H1 (cell line): ENCODE results near the gene MYO5B. TPM values are rescaled to one million over a fixed set of nuclear protein-coding genes. Genes with fewer than 3 reads are reported as not detected.
A peak's percentile ranks its signal among the peaks of the same experiment; 100 is the strongest.

Experiments
- CTCF ChIA-PET: fragments of 300-600 bp; sonication (Branson Sonifier 250); formaldehyde crosslinking; loops from one replicate; lab custom pipeline; 2021; ENCODE audit not compliant: partially characterized antibody; lab: Charles Lee
- POLR2A ChIA-PET: fragments of 300-600 bp; sonication (Branson Sonifier 250); formaldehyde crosslinking; loops from one replicate; lab custom pipeline; 2021; ENCODE audit warnings: inconsistent platforms; ENCODE audit not compliant: partially characterized antibody; lab: Charles Lee
- DNase-seq, 2 experiments: peaks; one replicate each; pipeline versions ENCODE4 v3.0.0 to v3.0.0-alpha.2; 2010 to 2022; ENCODE audit warnings: low spot score in 2 of 2, low read depth in 1 of 2, mixed read lengths in 1 of 2
- FAIRE-seq: peaks from 2 replicates; lab custom pipeline; 2011; peaks lifted over from hg19 to GRCh38; lab: Jason Lieb, UNC
- H2AFZ ChIP-seq: 2 replicates; pipeline ENCODE4 v1.8.1; 2012; ENCODE audit warnings: low read length, inconsistent platforms
- H2AK5ac ChIP-seq: 2 replicates; pipeline ENCODE4 v1.6.1; 2013; ENCODE audit warnings: low read depth, low read length
- H2BK120ac ChIP-seq: replicated peaks from 2 replicates; pipeline ENCODE3; 2013; ENCODE audit warnings: low read depth, low read length, inconsistent platforms
- H2BK12ac ChIP-seq: 2 replicates; pipeline ENCODE4 v1.6.1; 2013; ENCODE audit warnings: low read depth, low read length
- H2BK15ac ChIP-seq: 2 replicates; pipeline ENCODE4 v1.6.1; 2013; ENCODE audit warnings: low read length
- H2BK20ac ChIP-seq: 2 replicates; pipeline ENCODE4 v1.6.1; 2013; ENCODE audit warnings: low read length
- H2BK5ac ChIP-seq: 2 replicates; pipeline ENCODE4 v1.6.1; 2013; ENCODE audit warnings: low read depth, low read length
- H3K14ac ChIP-seq: 2 replicates; pipeline ENCODE4 v1.6.1; 2013; ENCODE audit warnings: inconsistent platforms; ENCODE audit not compliant: insufficient read length
- H3K18ac ChIP-seq: 2 replicates; pipeline ENCODE4 v1.6.1; 2013; ENCODE audit warnings: low read length; ENCODE audit errors: extremely low read depth
- H3K23ac ChIP-seq: 2 replicates; pipeline ENCODE4 v1.6.1; 2013; ENCODE audit warnings: inconsistent platforms; ENCODE audit not compliant: insufficient read length
- H3K23me2 ChIP-seq: 2 replicates; pipeline ENCODE4 v1.6.1; 2013; ENCODE audit warnings: low read depth, low read length
- H3K27ac ChIP-seq: 2 replicates; pipeline ENCODE4 v1.6.1; 2011; ENCODE audit warnings: low read depth, low read length, inconsistent platforms
- H3K27me3 ChIP-seq, 4 experiments: replicated peaks in 1 of 4; 1 replicate in 1 of 4; 2 replicates in 3 of 4; pipeline versions ENCODE4 v1.6.1 to v1.8.1; 2011 to 2013; ENCODE audit warnings: low read length in 3 of 4, mild to moderate bottlenecking in 3 of 4, inconsistent platforms in 2 of 4, mixed read lengths in 2 of 4, moderate library complexity in 1 of 4; ENCODE audit not compliant: control insufficient read depth in 3 of 4, insufficient read depth in 3 of 4; ENCODE audit errors: extremely low read depth in 1 of 4
- H3K36me3 ChIP-seq, 4 experiments: 2 replicates each; pipeline versions ENCODE4 v1.6.1 to v1.8.1; 2011 to 2013; ENCODE audit warnings: mild to moderate bottlenecking in 4 of 4, low read length in 3 of 4, moderate library complexity in 2 of 4, control low read depth in 1 of 4, inconsistent platforms in 1 of 4; ENCODE audit not compliant: insufficient read depth in 4 of 4, control insufficient read depth in 2 of 4
- H3K4ac ChIP-seq: replicated peaks from 2 replicates; pipeline ENCODE3; 2013; ENCODE audit warnings: low read length, low read depth, mixed read lengths, inconsistent platforms; ENCODE audit not compliant: insufficient read length
- H3K4me1 ChIP-seq, 4 experiments: replicated peaks in 1 of 4; 1 replicate in 1 of 4; 2 replicates in 3 of 4; pipeline versions ENCODE4 v1.6.1 to v1.8.1; 2011 to 2013; ENCODE audit warnings: low read length in 3 of 4, inconsistent platforms in 2 of 4, mixed read lengths in 1 of 4; ENCODE audit not compliant: insufficient read depth in 4 of 4, control insufficient read depth in 3 of 4
- H3K4me2 ChIP-seq, 2 experiments: 2 replicates each; pipeline versions ENCODE4 v1.6.1 to v1.8.1; 2011 to 2013; ENCODE audit warnings: low read depth in 2 of 2, low read length in 2 of 2, control low read depth in 1 of 2, inconsistent platforms in 1 of 2, mild to moderate bottlenecking in 1 of 2; ENCODE audit not compliant: insufficient read depth in 1 of 2
- H3K4me3 ChIP-seq, 4 experiments: fragments of 200-600, 300-600 bp in 1 of 4; sonication (generic), shearing (Covaris generic), sonication (Bioruptor Twin) in 1 of 4; 2 replicates each; pipeline versions ENCODE4 v1.5.1 to v1.8.1; 2011 to 2016; ENCODE audit warnings: low read length in 4 of 4, low read depth in 3 of 4, control low read depth in 2 of 4, inconsistent platforms in 2 of 4, mild to moderate bottlenecking in 2 of 4, mixed read lengths in 1 of 4, moderate library complexity in 1 of 4; ENCODE audit not compliant: insufficient read depth in 2 of 4; ENCODE audit errors: extremely low read depth in 1 of 4
- H3K56ac ChIP-seq: replicated peaks from 2 replicates; pipeline ENCODE3; 2013; ENCODE audit warnings: low read depth, mild to moderate bottlenecking, mixed read lengths, low read length, inconsistent platforms; ENCODE audit not compliant: insufficient read length
- H3K79me1 ChIP-seq: 2 replicates; pipeline ENCODE4 v1.6.1; 2013; ENCODE audit warnings: low read depth, low read length, control low read depth
- H3K79me2 ChIP-seq, 2 experiments: 2 replicates each; pipeline versions ENCODE4 v1.6.1 to v1.8.1; 2012 to 2013; ENCODE audit warnings: low read length in 2 of 2, mild to moderate bottlenecking in 2 of 2, inconsistent platforms in 1 of 2; ENCODE audit not compliant: insufficient read depth in 2 of 2, control insufficient read depth in 1 of 2
- H3K9ac ChIP-seq, 4 experiments: replicated peaks in 1 of 4; 1 replicate in 1 of 4; 2 replicates in 3 of 4; pipeline versions ENCODE4 v1.6.1 to v1.8.1; 2011 to 2013; ENCODE audit warnings: low read depth in 3 of 4, low read length in 3 of 4, control low read depth in 2 of 4, mild to moderate bottlenecking in 2 of 4, moderate library complexity in 2 of 4, inconsistent platforms in 1 of 4; ENCODE audit errors: extremely low read depth in 1 of 4
- H3K9me3 ChIP-seq, 2 experiments: 2 replicates each; pipeline versions ENCODE4 v1.6.1 to v1.8.1; 2012 to 2013; ENCODE audit warnings: mild to moderate bottlenecking in 2 of 2, moderate library complexity in 2 of 2, control low read depth in 1 of 2, inconsistent platforms in 1 of 2, low read depth in 1 of 2, low read length in 1 of 2, mixed read lengths in 1 of 2; ENCODE audit not compliant: insufficient read depth in 2 of 2
- H4K20me1 ChIP-seq, 2 experiments: replicated peaks in 1 of 2; 2 replicates each; pipeline versions ENCODE3 to v1.8.1; 2011 to 2013; ENCODE audit warnings: inconsistent platforms in 2 of 2, low read length in 2 of 2, mild to moderate bottlenecking in 1 of 2; ENCODE audit not compliant: insufficient read depth in 2 of 2, control insufficient read depth in 1 of 2
- H4K5ac ChIP-seq: 2 replicates; pipeline ENCODE4 v1.6.1; 2013; ENCODE audit warnings: low read length, low read depth, mixed read lengths, inconsistent platforms; ENCODE audit not compliant: insufficient read length
- H4K8ac ChIP-seq: 2 replicates; pipeline ENCODE4 v1.8.0; 2013; ENCODE audit warnings: mild to moderate bottlenecking, moderate library complexity, low read length, inconsistent platforms; ENCODE audit not compliant: insufficient read depth; ENCODE audit errors: extremely low read depth
- H4K91ac ChIP-seq: replicated peaks from 2 replicates; pipeline ENCODE3; 2013; ENCODE audit warnings: low read length, mixed read lengths, inconsistent platforms; ENCODE audit not compliant: insufficient read length
- CBX8 ChIP-seq: fragments of 300-800, 300-1000 bp; sonication (generic); IDR thresholded peaks from 2 replicates; pipeline ENCODE4 v1.7.1; 2016; ENCODE audit warnings: low read depth, low read length, borderline replicate concordance
- EP300 ChIP-seq, 2 experiments: IDR thresholded peaks; 1 replicate in 1 of 2; 2 replicates in 1 of 2; pipeline ENCODE4 v1.6.1; 2011 to 2012; ENCODE audit warnings: low read depth in 2 of 2, low read length in 2 of 2, mild to moderate bottlenecking in 2 of 2, borderline replicate concordance in 1 of 2, inconsistent platforms in 1 of 2, moderate library complexity in 1 of 2
- JUND ChIP-seq: IDR thresholded peaks from 2 replicates; pipeline ENCODE4 v1.6.1; 2011; ENCODE audit warnings: mild to moderate bottlenecking, improper control_type of control experiment, low read length
- KDM5A ChIP-seq: fragments of 200-600 bp; IDR thresholded peaks from 2 replicates; pipeline ENCODE4 v1.7.1; 2012; ENCODE audit warnings: mild to moderate bottlenecking, low read length, inconsistent platforms, mixed read lengths
- MAX ChIP-seq: IDR thresholded peaks from 2 replicates; pipeline ENCODE4 v1.6.1; 2012; ENCODE audit warnings: inconsistent platforms
- RAD21 ChIP-seq, 2 experiments: IDR thresholded peaks in 1 of 2; conservative IDR thresholded peaks in 1 of 2; 2 replicates each; pipeline ENCODE4 v1.6.1; 2011; ENCODE audit warnings: low read depth in 2 of 2, low read length in 2 of 2, improper control_type of control experiment in 1 of 2, inconsistent platforms in 1 of 2, mild to moderate bottlenecking in 1 of 2, moderate library complexity in 1 of 2
- SIN3A ChIP-seq, 2 experiments: IDR thresholded peaks in 1 of 2; conservative IDR thresholded peaks in 1 of 2; 2 replicates each; pipeline ENCODE4 v1.6.1; 2011 to 2012; ENCODE audit warnings: low read length in 2 of 2, improper control_type of control experiment in 1 of 2, low read depth in 1 of 2, mild to moderate bottlenecking in 1 of 2
- YY1 ChIP-seq: IDR thresholded peaks from 2 replicates; pipeline ENCODE4 v1.6.1; 2011; ENCODE audit warnings: low read depth, mild to moderate bottlenecking, low read length
- WGBS, 2 experiments: shearing (Covaris generic) in 1 of 2; methylation state at CpG; one replicate each; pipeline versions ENCODE4 v1.1.6 to v1.1.7; 2013 to 2015; ENCODE audit warnings: low lambda C conversion rate in 2 of 2, mixed read lengths in 2 of 2, inconsistent platforms in 1 of 2, low coverage in 1 of 2, missing lambda C conversion rate in 1 of 2; ENCODE audit not compliant: insufficient replicate concordance in 2 of 2, insufficient coverage in 1 of 2, insufficient read length in 1 of 2; ENCODE audit errors: extremely low coverage in 1 of 2, missing lambda C conversion rate in 1 of 2; 5-methylcytosine and 5-hydroxymethylcytosine counted together
- polyA plus RNA-seq, 7 experiments: library from polyadenylated mRNA; depleted of rRNA in 3 of 7; stranded (reverse) in 5 of 7; unstranded in 2 of 7; fragments of >200 nt in 5 of 7; fragments of 200-250 nt in 2 of 7; gene quantifications; 1 replicate in 5 of 7; 2 replicates in 1 of 7; 4 replicates in 1 of 7; pipeline versions ENCODE4 v1.2.1 to v1.2.3, GENCODE V29; 2011 to 2013; ENCODE audit warnings: missing spikeins in 2 of 7, mixed read lengths in 2 of 7
- total RNA-seq: library from RNA; stranded (reverse); fragmentation: NEBNext Ultra II Directional; extraction: Animal tissue kit (Norgen Biotek cat#: 25700); gene quantifications from 2 replicates; pipeline ENCODE4 v1.2.1, GENCODE V29; 2021

The MYO5B gene
- total and polyA plus RNA-seq, 2 of the 8 experiments (the other 6 are each of a cell fraction or from before 2014, with no cell fraction given) = 6.4 to 7.7 TPM

- Histone ChIP-seq H4K20me1 (no peaks in the 10 kb centered on the region), H3K4ac (no peak overlapping the region), H3K56ac (no peak overlapping the region), H3K27ac (no peak overlapping the region), H2BK12ac (no peak overlapping the region; the same call in 1 of the 2 replicates), H3K27me3 (no peaks in the 10 kb centered on the region), H3K79me1 (no peaks in the 10 kb centered on the region), H2AFZ (peak overlapping the region; percentile 20), H4K8ac (no peak overlapping the region), H3K23ac (no peak overlapping the region), H2BK20ac (peak overlapping the region; percentile 55; the same call in 1 of the 2 replicates), H3K4me3 (no peak overlapping the region), H3K18ac (no peak overlapping the region), H2BK15ac (no peak overlapping the region), H4K91ac (no peak overlapping the region), H4K5ac (no peak overlapping the region), H3K4me2 (no peak overlapping the region), H2BK5ac (no peak overlapping the region), H2AK5ac (no peak overlapping the region), H3K36me3 (no peaks in the 10 kb centered on the region), H3K23me2 (no peaks in the 10 kb centered on the region), H3K14ac (no peak overlapping the region), H2BK120ac (no peak overlapping the region), H3K79me2 (no peaks in the 10 kb centered on the region), H3K9ac (no peak overlapping the region; a peak in 1 of 7 replicates), H3K9me3 (no peaks in the 10 kb centered on the region), H3K4me1 (peaks cover 0 to 9% (median 4%) of the 10 kb centered on the region in 4 experiments; a peak in 6 of 7 replicates)
- ChIA-PET POLR2A (interaction anchor here (0.8 to 1.5 kb wide), 3 partner anchors 10 to 297 kb away, joined by 3 read pairs; no protein-coding TSS in a partner anchor), CTCF (interaction anchor here (0.6 to 10.0 kb wide), 56 partner anchors 10 to 620 kb away, joined by 3 to 157 read pairs (median 5); partner anchors contain the start of gene LIPG)
- 64% methylated on average over 11 of the region's 11 CpGs; no CpG with 5 or more reads in 1 of the 2 experiments for WGBS, 2 experiments
- DNase-seq = peak; percentile 34 to 90
- peak; percentile 85 for FAIRE-seq
- TF ChIP-seq EP300 (IDR thresholded peaks at IDR 0.05; ENCODE audit: borderline replicate concordance in 1 of 2, low read depth in 2 of 2, low read length in 2 of 2) = peak in 1 of 2 experiments; percentile 47; a peak in 1 of 3 replicates
- TF ChIP-seq KDM5A = no peak
- no peak for TF ChIP-seq MAX
- TF ChIP-seq RAD21 (IDR thresholded peaks at IDR 0.05 in 1 of 2, conservative IDR thresholded peaks at IDR 0.05 in 1 of 2; ENCODE audit: low read depth in 2 of 2, low read length in 2 of 2) = peak; percentile 97 to 99
- TF ChIP-seq JUND = 0 out of 2 replicates have a peak, but pooled peaks have one; percentile 19
- TF ChIP-seq SIN3A (conservative IDR thresholded peaks at IDR 0.05 in 1 of 2, IDR thresholded peaks at IDR 0.05 in 1 of 2; ENCODE audit: low read depth in 1 of 2, low read length in 2 of 2) = no peak
- TF ChIP-seq CBX8 = no peak
- TF ChIP-seq YY1 = peak; percentile 53; the same call in 1 of the 2 replicates
Measured at GRCh38 chr18:49858309-49859020, 336.5 kb downstream of the MYO5B start.
